Upper lobe of left lung (tissue), 6 donors: ENCODE data around the gene DYSF. TPM values are rescaled to one million over a fixed set of nuclear protein-coding genes. Genes with fewer than 3 reads are reported as not detected.

Experiments
- ATAC-seq, 2 donors: fragments of 200-7000 bp; cut with Tn5 transposase; one replicate each; pipeline ENCODE4 v1.9.1; 2022; ENCODE audit warnings: mild to moderate bottlenecking in 2 of 2, moderate library complexity in 2 of 2; ENCODE audit not compliant: low FRiP score in 2 of 2
- DNase-seq, 2 donors: peaks; one replicate each; pipeline ENCODE4 v3.0.0-alpha.2; 2019 to 2020
- H3K27ac ChIP-seq, 4 donors: fragments of 200-600 bp; sonication (generic); one replicate each; pipeline ENCODE4 v1.5.1; 2016 to 2019
- H3K27me3 ChIP-seq, 4 donors: fragments of 200-600 bp; sonication (generic); one replicate each; pipeline ENCODE4 v1.5.1; 2017 to 2019
- H3K36me3 ChIP-seq, 4 donors: fragments of 200-600 bp; sonication (generic); one replicate each; pipeline ENCODE4 v1.5.1; 2016 to 2019
- H3K4me1 ChIP-seq, 4 donors: fragments of 200-600 bp; sonication (generic); one replicate each; pipeline ENCODE4 v1.5.1; 2018 to 2019
- H3K4me3 ChIP-seq, 4 donors: fragments of 200-600 bp; sonication (generic); one replicate each; pipeline ENCODE4 v1.5.1; 2017 to 2019; ENCODE audit warnings: mild to moderate bottlenecking in 2 of 4, moderate library complexity in 1 of 4
- H3K9me3 ChIP-seq, 4 donors: fragments of 200-600 bp; sonication (generic); one replicate each; pipeline ENCODE4 v1.5.1; 2018 to 2019
- CTCF ChIP-seq, 6 experiments: fragments of 450-650 bp in 4 of 6; fragments of 200-600 bp in 2 of 6; sonication (generic) in 2 of 6; IDR thresholded peaks; one replicate each; pipeline ENCODE4 v1.5.1; 2016 to 2019; ENCODE audit warnings: antibody characterized with exemption in 6 of 6
- EP300 ChIP-seq, 4 donors: sonication (generic); formaldehyde crosslinking; IDR thresholded peaks; one replicate each; pipeline ENCODE4 v1.5.1; 2017; ENCODE audit warnings: antibody characterized with exemption in 4 of 4, control low read depth in 2 of 4
- POLR2A ChIP-seq, 4 donors: fragments of 450-650 bp; IDR thresholded peaks; one replicate each; pipeline ENCODE4 v1.5.1; 2016 to 2017; ENCODE audit warnings: antibody characterized with exemption in 4 of 4, mild to moderate bottlenecking in 2 of 4
- POLR2AphosphoS5 ChIP-seq, 2 donors: sonication (generic); formaldehyde crosslinking; IDR thresholded peaks; one replicate each; pipeline ENCODE4 v1.5.1; 2017; ENCODE audit warnings: antibody characterized with exemption in 2 of 2
- WGBS, 2 donors: methylation state at CpG; one replicate each; pipeline ENCODE4 v1.1.5; 2017 to 2018; 5-methylcytosine and 5-hydroxymethylcytosine counted together
- total RNA-seq, 6 donors: library from RNA; depleted of rRNA in 4 of 6; stranded (reverse); fragments of >200 nt in 4 of 6; gene quantifications; one replicate each; pipeline versions ENCODE4 v1.1.0 to v1.2.1, GENCODE V29; 2016 to 2021
- donor health status: DM: no; HTN: no; CAD: no; lungs with moderate emphysema.
- donor health status: DM: no; HTN: yes; CAD: no; lungs with severe emphysema.

DYSF gene
- total RNA-seq, 6 donors from 2014 or later = 17.5 to 72.7 (median 42.7) TPM

DNA sequence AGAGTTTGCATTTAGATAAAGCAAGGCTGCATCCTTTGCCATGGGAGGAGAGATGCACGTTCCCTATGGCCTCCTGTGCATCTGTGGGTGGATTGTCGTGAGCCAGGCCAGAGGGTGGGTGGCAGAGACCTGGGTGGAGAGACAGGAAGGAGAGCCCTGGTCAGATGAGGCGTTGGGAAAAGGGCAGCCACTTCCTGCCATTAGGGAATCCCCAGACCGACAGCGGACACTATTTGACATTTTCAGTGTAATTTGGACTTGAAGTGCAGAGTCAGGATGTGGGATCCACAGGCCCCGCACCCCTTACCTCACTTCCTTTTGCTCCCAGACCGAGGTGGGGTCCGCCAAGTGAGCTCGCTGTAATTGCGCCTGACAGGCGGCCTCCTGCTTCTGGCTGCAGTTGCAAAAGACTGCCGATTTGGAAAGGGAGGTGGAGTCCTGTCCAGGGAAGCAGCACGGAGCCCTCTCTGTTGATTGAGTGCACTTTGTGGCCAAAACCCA is 150.0 kb downstream of the DYSF start:
- H3K9me3 ChIP-seq = no peaks in the 10 kb centered on the region
- H3K27ac ChIP-seq = peak overlapping the region; percentile 2 to 79 (median 50)
- WGBS, 2 donors = 36 to 43% methylated on average over 13 of the region's 13 CpGs
- no peak for TF ChIP-seq POLR2A (IDR thresholded peaks at IDR 0.05)
- TF ChIP-seq EP300 (IDR thresholded peaks at IDR 0.05) = peak in 2 of 4 donors; percentile 2 to 67
- TF ChIP-seq POLR2AphosphoS5 (IDR thresholded peaks at IDR 0.05) = peak in 1 of 2 donors; percentile 53
- no peak for TF ChIP-seq CTCF (IDR thresholded peaks at IDR 0.05)
- peaks cover 0 to 21% (median 0%) of the 10 kb centered on the region in 4 donors for H3K36me3 ChIP-seq
- H3K4me3 ChIP-seq = no peak overlapping the region
- DNase-seq = peak in 1 of 2 donors; percentile 31
- no peaks in the 10 kb centered on the region for H3K27me3 ChIP-seq
- peak in 1 of 2 donors; percentile 36 for ATAC-seq
- peaks cover 14 to 37% (median 31%) of the 10 kb centered on the region in 4 donors for H3K4me1 ChIP-seq

DNA sequence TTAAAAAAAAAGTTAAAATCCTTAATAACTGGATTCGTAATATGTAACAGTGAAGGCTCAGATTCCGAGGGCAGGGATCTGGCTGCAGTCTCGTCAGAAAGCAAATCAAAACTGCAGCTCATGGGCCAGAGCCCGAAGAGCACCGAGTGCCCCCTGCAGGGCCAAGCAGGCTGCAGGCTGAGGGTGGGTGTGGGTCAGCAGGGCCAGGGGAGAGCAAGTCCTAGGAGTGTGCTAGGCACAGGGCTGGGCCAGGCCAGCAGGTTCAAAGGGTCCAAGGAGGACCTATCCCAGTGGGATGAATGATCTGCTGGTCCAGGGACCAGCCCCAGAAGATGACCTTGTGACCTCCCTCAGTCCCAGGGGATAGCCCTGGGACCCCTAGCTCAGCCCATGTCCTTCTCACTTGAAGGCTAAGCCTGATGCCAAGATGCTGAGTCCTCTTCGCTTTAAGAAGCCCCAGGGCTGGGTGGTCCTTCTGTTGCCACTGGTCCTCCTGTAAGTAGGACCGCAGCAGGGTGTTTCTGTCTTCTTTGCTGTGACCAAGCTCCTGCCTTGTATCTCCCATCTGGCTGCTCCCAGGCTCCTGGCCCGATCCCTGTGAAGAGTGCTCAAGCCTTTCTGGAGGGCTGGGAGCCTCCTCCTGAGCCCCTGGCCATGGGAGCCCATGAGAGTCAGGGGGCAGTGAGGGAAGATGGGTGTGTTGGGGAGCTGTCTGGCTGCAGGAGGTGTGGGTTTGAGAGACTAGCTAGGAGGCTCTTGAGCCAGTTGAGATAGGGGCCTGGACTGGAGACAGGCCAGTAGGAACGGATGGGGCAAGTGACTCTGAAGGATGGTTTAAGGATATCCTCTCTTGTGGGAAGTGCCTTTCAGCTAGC is 150.7 kb downstream of the DYSF start:
- Histone ChIP-seq H3K4me1 (peaks cover 14 to 37% (median 31%) of the 10 kb centered on the region in 4 donors), H3K36me3 (peaks cover 0 to 13% (median 0%) of the 10 kb centered on the region in 4 donors), H3K9me3 (no peaks in the 10 kb centered on the region), H3K4me3 (no peak overlapping the region), H3K27ac (peak overlapping the region; percentile 24 to 79 (median 62)), H3K27me3 (no peaks in the 10 kb centered on the region)
- ATAC-seq = peak in 1 of 2 donors; percentile 10
- 70 to 71% methylated on average over 9 of the region's 9 CpGs for WGBS, 2 donors
- TF ChIP-seq EP300 (IDR thresholded peaks at IDR 0.05) (no peak), CTCF (IDR thresholded peaks at IDR 0.05) (no peak), POLR2A (IDR thresholded peaks at IDR 0.05) (no peak), POLR2AphosphoS5 (IDR thresholded peaks at IDR 0.05) (no peak)
- peak in 1 of 2 donors; percentile 15 for DNase-seq

GRCh38 chr2:71604726-71605120 is 151.4 kb downstream of the DYSF start:
- H3K9me3 ChIP-seq = no peaks in the 10 kb centered on the region
- WGBS, 2 donors = 30 to 32% methylated on average over 4 of the region's 4 CpGs
- H3K4me1 ChIP-seq = peaks cover 14 to 37% (median 31%) of the 10 kb centered on the region in 4 donors
- H3K27ac ChIP-seq = peak overlapping the region; percentile 32 to 79 (median 62)
- TF ChIP-seq EP300 (IDR thresholded peaks at IDR 0.05) (no peak), CTCF (IDR thresholded peaks at IDR 0.05) (no peak), POLR2AphosphoS5 (IDR thresholded peaks at IDR 0.05) (no peak), POLR2A (IDR thresholded peaks at IDR 0.05) (no peak)
- no peak for ATAC-seq
- no peaks in the 10 kb centered on the region for H3K27me3 ChIP-seq
- peaks cover 0 to 10% (median 0%) of the 10 kb centered on the region in 4 donors for H3K36me3 ChIP-seq
- H3K4me3 ChIP-seq = no peak overlapping the region
- DNase-seq = peak in 1 of 2 donors; percentile 15

DNA sequence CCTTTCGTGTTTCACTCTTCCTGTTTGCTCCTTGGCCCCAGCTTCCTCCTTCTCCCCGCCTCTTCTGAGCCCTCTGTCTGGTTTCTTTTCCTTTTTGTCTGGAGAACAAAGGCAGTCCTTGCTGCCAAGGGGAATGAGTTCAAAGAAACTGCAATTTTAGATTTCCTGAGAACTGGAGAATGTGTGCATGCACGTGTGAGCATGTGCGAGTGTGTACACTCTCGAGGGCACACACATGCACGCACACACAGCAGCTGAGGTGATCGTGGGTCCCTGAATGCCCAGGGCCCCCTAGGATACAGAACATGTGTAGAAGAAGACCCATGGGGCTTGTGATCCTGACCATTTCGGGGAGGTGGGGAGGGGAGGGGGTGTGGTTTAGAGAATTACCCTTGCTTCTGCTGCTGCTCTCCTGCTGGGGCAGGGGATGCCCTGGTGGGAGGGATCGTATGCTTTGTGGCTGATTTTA is 151.8 kb downstream of the DYSF start:
- no peaks in the 10 kb centered on the region for H3K27me3 ChIP-seq
- 35 to 47% methylated on average over 8 to 9 of the region's 9 CpGs for WGBS, 2 donors

More for the DNA sequence above, 151.8 kb downstream of the DYSF start:
- Histone ChIP-seq H3K4me3 (no peak overlapping the region), H3K4me1 (peaks cover 14 to 37% (median 31%) of the 10 kb centered on the region in 4 donors), H3K36me3 (peaks cover 0 to 10% (median 0%) of the 10 kb centered on the region in 4 donors), H3K27ac (peak overlapping the region; percentile 32 to 79 (median 66)), H3K9me3 (no peaks in the 10 kb centered on the region)
- TF ChIP-seq POLR2AphosphoS5 (IDR thresholded peaks at IDR 0.05) = no peak
- no peak for TF ChIP-seq EP300 (IDR thresholded peaks at IDR 0.05)
- TF ChIP-seq CTCF (IDR thresholded peaks at IDR 0.05) = no peak
- TF ChIP-seq POLR2A (IDR thresholded peaks at IDR 0.05) = no peak
- DNase-seq (no peak), ATAC-seq (no peak)
